ENCODE results near the gene TSPEAR.
"Not testable (repeated sequence)": the region's sequence is repeated elsewhere in the genome, so short reads cannot be mapped to it uniquely, and the experiment has no call there.

Gene TSPEAR

DNA sequence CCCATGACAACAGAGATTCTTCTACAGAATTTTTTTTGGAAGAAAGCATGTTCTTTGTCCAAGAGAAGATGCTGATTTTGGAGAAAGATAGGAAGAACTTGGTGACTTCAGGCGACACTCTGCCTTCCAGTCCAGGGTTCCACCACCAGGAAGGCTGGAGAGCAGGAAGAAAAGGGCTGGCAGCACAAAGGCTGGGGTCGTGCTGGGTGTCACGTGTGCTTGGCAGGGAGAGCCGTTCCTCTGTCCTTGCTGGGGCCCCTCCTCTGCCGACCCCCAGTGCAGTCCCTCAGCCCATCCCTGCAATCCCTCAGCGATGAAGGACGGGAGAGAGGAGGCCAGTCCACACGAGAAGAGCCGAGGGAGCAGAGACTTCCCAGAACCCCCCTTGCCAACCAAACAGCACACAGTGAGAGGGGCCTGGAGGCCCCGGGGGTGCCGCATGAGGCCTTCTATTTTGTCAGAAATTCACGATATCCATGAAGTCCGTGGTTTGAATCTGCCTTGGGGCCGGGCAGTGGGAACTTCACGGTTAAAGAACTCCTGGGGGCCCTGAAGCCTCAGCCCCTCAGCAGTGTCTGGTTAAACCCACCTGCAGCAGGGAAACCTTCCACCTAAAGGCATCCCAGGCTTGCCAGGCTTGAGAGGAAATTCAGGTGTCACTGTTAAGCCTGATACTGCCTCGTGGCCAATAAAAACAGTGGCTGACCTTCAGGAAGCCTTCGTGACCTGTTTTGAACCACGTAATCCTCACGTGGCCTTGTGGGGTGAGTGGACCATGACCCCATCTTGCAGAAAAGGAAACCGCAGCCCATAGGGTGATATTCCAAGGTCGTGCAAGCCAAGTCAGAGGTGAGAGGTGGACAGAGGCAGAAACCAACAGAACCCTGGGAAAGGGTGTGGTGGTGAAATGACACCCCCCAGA, 11.0 kb downstream of the TSPEAR start:
- DNase-seq: no peak

DNA sequence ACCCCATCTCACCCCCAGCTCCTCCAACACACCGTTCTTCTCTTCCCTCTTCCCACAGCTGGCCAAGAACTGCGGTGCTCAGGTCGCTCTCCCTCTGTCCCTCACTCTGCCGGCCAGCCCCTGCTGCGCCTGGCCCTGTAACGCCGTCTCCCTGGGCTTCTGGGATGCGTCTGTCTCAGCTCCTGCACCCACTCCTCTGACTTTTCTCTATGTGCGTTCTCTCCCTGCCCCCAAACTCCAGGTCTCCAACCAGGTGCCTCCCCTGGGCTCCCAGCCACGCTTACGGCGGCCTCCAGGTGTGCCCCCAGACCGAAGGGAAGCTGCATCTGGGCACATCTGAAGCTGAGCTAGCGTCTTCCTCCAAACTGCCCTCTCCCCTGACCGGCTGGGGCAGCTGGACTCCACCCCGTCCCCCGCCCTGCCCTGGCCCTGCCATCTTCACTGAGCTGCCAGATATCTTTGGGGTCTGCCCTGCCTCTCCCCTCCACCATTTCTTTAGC, 11.8 kb downstream of the TSPEAR start:
- DNase-seq: no peak

DNA sequence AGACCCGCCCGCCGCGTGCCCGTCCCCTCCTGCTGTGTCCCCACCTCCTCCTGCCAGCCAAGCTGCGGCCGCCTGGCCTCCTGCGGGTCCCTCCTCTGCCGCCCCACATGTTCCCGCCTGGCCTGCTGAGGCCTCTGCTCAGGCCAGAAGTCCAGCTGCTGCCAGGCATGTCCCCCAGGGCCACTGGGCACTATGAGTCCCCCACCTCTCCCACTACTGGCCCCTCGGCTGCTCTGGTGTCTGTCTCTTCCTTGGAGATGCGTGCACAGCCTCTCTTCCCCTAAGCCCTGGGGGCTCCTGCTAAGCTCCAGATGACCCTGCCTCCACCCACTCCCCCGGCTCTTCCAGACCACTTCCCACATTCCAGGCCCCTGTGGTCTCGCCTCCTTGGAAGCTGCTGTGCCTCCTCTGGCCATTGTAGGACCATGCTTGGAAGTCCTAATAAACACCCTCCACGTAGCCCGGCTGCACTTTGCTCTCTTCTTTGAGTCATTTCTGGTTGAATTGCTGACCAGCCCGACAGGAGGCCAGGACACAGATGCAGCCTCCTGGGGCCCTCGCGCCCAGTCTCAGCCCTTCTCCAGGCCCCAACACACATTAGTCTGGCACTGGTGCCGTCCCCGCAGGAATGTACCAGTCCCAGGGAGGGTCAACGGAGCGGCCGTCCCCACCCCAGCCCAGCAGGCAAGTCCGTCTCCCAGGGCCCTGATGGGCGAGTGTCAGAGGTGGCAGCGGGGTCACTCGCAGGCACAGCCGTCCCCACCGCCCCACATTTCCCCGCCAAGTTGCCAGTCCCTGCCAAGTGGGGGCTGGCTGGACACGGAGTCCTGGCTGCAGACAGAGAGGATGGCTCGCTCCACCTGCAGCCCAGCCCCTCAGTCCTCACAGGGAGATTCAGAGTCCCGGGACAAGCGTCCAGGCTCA, 13.3 kb downstream of the TSPEAR start:
- DNase-seq: no peak

GRCh38 chr21:44697172-44697810, 14.1 kb downstream of the TSPEAR start, which contains the start of gene KRTAP10-12:
TSS of gene KRTAP10-12 (plus strand) at chr21:44697172. CDS start at chr21:44697202, 30 bp downstream.
- not testable (repeated sequence) for DNase-seq

- no peak for DNase-seq
These were observed 14.8 kb downstream of the TSPEAR start for GRCh38 chr21:44696572-44696971.

DNA sequence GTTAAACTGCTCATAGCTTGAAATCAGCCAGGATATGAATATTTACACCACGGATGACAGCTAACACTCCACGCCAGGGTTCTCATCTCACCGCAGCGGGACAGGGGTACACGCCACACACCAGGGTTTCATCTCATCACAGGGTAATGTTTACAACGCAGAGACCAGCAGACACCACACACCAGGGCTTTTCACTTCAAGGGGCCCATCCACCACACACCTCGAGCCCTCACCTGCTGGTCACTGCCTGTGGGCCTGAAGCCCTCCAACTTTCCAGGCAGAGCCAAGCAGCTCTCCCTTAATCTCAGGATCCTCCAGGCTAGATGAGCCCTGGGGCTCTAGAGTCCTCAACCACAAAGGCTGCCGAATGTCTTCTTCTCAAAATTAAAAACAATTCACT, 15.7 kb downstream of the TSPEAR start:
- DNase-seq: no peak

DNA sequence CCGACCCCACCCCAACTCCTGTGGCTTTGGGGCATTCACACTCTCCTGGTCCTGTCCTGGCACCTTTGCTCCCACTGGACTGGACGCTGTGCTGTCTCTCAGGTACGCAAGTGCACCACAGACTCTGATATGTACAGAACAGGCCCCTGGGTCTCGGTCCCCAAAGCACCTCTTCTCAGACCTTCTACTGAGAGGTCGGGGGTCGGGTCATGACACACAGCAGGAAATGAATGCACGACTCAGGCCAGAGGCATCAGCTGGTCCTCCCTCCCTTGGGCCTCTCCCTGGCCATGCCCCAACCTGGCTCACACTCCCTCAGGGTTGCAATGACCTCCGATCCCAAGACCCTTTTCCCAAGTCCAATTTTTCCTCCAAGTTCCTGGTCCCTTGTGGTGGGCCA, 16.2 kb downstream of the TSPEAR start:
- DNase-seq: no peak

DNA sequence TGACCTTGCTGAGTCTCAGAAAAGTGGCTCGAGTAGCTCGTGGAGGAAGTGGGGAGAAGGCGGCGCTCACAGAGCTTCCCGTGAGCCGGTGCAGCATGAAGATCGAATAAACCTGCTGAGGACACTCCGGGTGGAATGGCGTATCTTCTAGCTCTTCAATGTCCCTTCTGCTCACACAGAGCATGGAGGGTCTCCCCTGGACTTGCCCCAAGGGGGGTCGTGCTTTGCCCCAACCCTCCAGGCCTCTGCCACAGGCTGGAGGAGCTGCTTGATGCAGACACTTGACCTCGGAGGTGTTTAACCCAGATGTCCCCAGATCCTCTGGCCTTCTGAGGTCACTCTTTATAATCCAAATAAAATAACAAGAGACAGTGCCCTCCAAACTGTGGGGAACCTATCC, 16.6 kb downstream of the TSPEAR start:
- no peak for DNase-seq

DNA sequence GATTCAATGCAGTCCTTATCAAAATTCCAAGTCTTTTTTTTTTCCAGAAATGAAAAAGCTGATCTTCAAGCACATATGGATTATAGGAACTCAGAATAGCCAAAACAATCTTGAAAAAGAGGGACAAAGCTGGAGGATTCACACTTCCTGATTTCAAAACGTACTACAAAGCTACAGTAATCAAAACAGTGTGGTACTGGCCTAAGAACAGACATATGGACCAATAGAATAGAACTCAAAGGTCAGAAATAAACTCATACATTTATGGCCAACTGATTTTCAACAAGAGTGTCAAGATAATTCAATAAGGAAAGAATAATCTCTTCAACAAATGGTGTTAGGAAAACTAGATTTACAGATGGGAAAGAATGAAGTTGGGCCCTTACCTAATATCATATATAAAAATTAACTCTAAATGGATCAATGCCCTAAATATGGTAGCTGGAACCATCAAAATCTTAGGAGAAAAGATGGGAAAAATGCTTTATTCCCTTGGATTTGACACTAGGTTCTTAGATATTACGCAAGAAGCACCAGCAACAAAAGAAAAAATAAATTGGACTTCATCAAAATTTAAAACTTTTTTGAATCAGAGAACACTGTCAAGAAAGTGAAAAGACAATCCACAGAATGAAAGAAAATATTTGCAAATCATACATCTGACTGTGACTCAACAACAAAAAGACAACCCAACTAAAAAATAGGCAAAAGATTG, 18.4 kb downstream of the TSPEAR start:
- DNase-seq: no peak

DNA sequence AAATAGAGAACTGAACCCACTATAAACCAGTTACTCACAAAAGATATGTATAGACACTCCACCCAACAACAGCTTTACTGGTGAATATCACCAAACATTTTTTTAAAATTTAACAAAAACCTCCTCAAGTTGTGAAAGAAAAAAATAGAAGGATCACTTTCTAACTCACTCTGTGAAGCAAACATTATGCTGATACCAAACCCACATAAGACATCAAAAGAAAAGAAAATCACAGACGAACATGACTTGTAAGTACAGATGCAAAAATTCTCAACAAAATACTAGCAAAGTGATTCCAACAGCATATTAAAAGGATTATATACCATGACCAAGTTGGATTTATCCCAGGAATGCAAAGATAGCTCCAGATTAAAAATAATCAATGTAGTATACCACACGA, 19.7 kb downstream of the TSPEAR start:
- no peak for DNase-seq

GRCh38 chr21:44689740-44690139, 21.6 kb downstream of the TSPEAR start:
- DNase-seq: not testable (repeated sequence)

DNA sequence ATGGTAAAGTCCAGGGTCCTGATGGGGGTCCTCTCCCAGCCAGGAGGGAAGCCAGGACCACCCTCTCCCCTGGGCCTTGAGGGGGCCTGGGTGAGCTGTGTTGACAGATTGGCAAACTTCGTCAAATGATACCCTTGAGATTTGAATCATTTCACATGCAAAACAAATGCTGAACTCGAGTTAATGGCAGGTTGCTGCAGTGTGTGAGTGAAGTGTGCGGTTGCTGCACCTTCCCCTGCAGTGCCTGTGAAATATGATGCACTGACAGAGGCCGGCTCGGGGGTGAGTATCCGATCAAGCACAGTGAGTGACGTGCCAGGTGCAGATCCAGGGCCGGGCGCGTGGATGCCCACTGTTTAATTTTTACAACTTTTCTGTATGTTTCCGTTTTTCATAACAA, 23.7 kb downstream of the TSPEAR start:
- DNase-seq: no peak

DNA sequence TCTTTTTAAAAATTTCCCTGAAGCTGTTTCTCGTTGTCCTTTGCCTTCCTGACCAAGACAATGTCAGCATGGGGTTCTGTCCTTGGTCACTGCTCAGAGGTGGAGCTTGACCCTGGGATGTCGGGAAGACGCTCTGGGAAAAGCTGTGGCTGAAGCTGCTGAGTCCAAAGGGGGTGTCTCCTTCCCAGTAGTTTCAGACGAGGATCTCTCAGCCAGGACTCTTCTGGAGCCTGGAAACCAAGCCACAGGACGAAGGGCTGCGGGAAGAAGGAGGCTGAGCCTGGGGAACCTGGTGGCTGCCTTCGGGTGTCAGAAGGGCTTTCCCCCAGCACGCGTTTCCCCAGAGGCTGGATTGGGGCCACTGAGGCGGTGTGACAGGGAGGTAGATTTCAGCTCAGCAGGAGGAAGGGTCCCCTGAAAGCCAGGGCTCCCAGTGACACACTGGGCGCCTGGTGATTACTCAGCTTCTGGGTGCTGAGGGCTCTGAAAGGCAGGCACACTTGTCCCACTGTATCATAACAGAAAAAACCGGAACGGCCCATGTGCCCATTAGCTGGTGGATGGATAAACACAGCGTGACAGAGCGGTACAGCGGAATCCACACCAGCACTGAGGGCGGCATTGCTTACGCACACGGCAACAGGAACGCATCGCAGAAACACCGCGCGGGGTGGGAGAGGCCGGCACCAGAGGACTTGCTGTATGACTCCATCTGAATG, 24.4 kb downstream of the TSPEAR start:
- no peak for DNase-seq

DNA sequence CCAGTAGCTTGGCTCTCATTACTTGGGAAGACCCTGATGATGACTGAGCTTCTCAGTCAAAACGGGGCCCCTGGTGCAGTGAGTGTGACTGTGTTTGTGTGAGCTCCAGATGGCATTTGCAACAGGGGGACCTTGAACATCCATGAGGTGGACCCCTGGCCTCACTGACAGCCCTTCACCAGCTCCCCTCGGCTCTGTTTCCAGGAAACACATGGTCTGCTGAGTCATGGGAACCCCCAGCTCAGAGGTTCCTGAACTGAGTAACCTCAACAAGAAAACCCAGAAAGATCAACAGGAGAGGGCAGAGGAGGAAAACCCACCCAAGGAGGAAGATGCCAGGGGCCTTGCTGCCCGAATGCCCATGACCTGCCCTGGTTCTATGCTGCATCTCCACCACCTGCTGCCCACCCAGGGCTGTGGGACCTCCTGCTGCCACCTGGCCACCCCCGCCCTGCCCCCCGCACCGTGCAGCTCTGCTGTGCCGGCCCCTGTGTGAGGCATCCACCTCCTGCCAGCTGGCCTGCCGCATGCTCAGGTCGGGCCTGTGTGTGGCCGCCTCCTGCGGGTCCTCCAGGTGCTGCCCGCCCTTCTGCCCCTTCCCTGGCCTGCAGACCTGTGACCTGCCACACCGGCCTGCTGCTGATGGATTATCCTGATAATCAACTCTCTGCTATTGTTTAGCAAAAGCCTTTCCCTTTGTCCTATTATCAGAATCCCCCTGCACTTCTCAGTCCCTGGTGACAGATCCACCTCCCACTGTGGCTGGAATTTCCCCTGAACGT, 25.2 kb downstream of the TSPEAR start:
- DNase-seq: no peak

- not testable (repeated sequence) for DNase-seq
These were observed 26.3 kb downstream of the TSPEAR start for GRCh38 chr21:44685050-44685449.

DNA sequence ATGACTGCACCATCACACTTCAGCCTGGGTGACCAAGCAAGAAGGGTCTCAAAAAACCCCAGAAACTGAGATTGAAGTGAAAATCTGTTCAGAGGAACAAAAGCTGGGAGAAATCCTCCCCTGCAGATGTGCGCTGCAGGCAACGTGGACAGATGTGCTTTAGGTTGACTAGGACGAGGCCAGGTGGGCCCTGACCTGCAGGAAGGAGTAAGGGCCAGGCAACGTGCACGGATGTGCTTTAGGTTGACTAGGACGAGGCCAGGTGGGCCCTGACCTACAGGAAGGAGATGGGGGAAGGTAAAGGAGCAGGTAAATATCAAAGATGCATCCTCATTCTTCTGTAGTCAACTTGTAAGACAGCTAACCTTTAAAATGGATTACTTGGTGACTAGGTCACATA, 26.9 kb downstream of the TSPEAR start:
- no peak for DNase-seq

- no peak for DNase-seq
These were observed 27.3 kb downstream of the TSPEAR start for GRCh38 chr21:44684077-44684476.

- DNase-seq: no peak
These were observed 28.7 kb downstream of the TSPEAR start for GRCh38 chr21:44682580-44683151.

DNA sequence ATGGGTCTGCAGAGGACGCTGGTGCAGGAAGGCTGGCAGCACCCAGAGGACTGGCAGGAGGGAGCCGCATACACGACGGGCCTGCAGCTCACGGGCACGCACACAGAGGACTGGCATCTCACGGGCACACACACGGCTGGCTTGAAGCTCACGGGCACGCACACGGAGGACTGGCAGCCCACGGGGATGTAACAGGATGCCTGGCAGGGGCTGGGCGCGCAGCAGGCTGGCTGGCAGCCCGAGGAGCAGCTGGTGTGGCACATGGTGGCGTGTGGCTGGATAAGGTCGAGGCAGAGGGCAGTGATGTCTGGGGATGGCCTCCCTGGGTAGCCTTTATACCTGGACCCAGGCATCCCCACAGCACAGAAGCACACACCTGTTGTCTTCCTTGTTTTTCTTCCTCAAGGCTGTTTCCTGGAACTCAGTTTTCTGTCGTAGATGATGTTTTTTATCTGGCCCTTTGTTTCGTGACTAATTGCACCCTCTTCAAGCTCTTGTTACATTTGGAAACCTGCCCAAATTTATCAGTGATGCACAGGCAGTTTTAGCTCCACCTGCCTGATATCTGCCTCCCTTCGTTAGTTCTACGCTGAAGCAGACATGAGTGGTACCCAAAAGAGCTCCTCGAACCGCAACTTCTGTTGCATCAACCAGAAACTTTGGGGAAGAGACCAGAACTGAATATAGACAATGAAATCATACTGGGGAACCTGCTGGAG, 29.4 kb downstream of the TSPEAR start, which contains the start of gene KRTAP12-1:
Gene KRTAP12-1 (minus strand): TSS at position 303 of the 719 bp plus-strand sequence. CDS start 40 bp downstream, at position 263.
- DNase-seq: no peak
